HepG2 (cell line): ENCODE data around the gene CRAT. TPM values are rescaled to one million over a fixed set of nuclear protein-coding genes. Genes with fewer than 3 reads are reported as not detected.

Source experiments
- AKAP8 ChIP-seq: sonication (generic); formaldehyde crosslinking; IDR thresholded peaks from 2 replicates; pipeline ENCODE4 v1.5.1; 2020; ENCODE audit warnings: mild to moderate bottlenecking, missing genetic modification reagents
- BCLAF1 ChIP-seq: fragments of 450-650 bp; IDR thresholded peaks from 2 replicates; pipeline ENCODE4 v1.6.1; 2017; ENCODE audit warnings: mild to moderate bottlenecking
- GLMP ChIP-seq: sonication (generic); formaldehyde crosslinking; IDR thresholded peaks from 2 replicates; pipeline ENCODE4 v1.9.0; 2021; ENCODE audit warnings: missing genetic modification reagents, mild to moderate bottlenecking, borderline replicate concordance
- HES4 ChIP-seq: sonication (generic); formaldehyde crosslinking; IDR thresholded peaks from 2 replicates; pipeline ENCODE4 v1.9.0; 2021; ENCODE audit warnings: mild to moderate bottlenecking, missing genetic modification reagents, borderline replicate concordance
- KAT2B ChIP-seq: fragments of 150-350 bp; IDR thresholded peaks from 2 replicates; pipeline ENCODE4 v1.6.1; 2014; ENCODE audit warnings: low read depth, low read length, borderline replicate concordance
- MEIS1 ChIP-seq: sonication (generic); formaldehyde crosslinking; IDR thresholded peaks from 2 replicates; pipeline ENCODE4 v1.9.0; 2021; ENCODE audit warnings: mild to moderate bottlenecking, missing genetic modification reagents, moderate library complexity, borderline replicate concordance
- MXD4 ChIP-seq: IDR thresholded peaks from 2 replicates; pipeline ENCODE4 v1.6.1; 2016; ENCODE audit warnings: mild to moderate bottlenecking, missing biosample characterization, missing genetic modification reagents
- NCOA1 ChIP-seq: sonication (generic); formaldehyde crosslinking; IDR thresholded peaks from 2 replicates; pipeline ENCODE4 v1.9.0; 2021; ENCODE audit warnings: missing genetic modification reagents
- REXO4 ChIP-seq: sonication (generic); formaldehyde crosslinking; IDR thresholded peaks from 2 replicates; pipeline ENCODE4 v1.8.0; 2022; ENCODE audit warnings: missing genetic modification reagents, mild to moderate bottlenecking, borderline replicate concordance
- SIN3A ChIP-seq: IDR thresholded peaks from 2 replicates; pipeline ENCODE4 v1.6.1; 2011; ENCODE audit warnings: low read depth, mild to moderate bottlenecking, control low read depth, low read length, borderline replicate concordance
- SIX4 ChIP-seq: sonication (generic); formaldehyde crosslinking; IDR thresholded peaks from 2 replicates; pipeline ENCODE4 v1.4.0; 2020; ENCODE audit warnings: missing genetic modification reagents
- ZMAT3 ChIP-seq: sonication (generic); formaldehyde crosslinking; conservative IDR thresholded peaks from 2 replicates; pipeline ENCODE4 v1.7.0; 2021; ENCODE audit warnings: missing genetic modification reagents
- ZNF263 ChIP-seq: sonication (generic); formaldehyde crosslinking; IDR thresholded peaks from 2 replicates; pipeline ENCODE4 v1.4.0; 2020; ENCODE audit warnings: missing genetic modification reagents
- ZNF30 ChIP-seq: sonication (generic); formaldehyde crosslinking; IDR thresholded peaks from 2 replicates; pipeline ENCODE4 v1.5.0; 2020; ENCODE audit warnings: mild to moderate bottlenecking, missing genetic modification reagents
- ZNF331 ChIP-seq: sonication (generic); formaldehyde crosslinking; IDR thresholded peaks from 2 replicates; pipeline ENCODE4 v1.4.0; 2020; ENCODE audit warnings: missing genetic modification reagents
- ZNF335 ChIP-seq: sonication (generic); formaldehyde crosslinking; IDR thresholded peaks from 2 replicates; pipeline ENCODE4 v1.4.0; 2020; ENCODE audit warnings: missing genetic modification reagents
- ZNF530 ChIP-seq: sonication (generic); formaldehyde crosslinking; IDR thresholded peaks from 2 replicates; pipeline ENCODE4 v1.5.0; 2020; ENCODE audit warnings: low read depth, mild to moderate bottlenecking, missing genetic modification reagents
- ZNF547 ChIP-seq: sonication (generic); formaldehyde crosslinking; IDR thresholded peaks from 2 replicates; pipeline ENCODE4 v1.5.1; 2020; ENCODE audit warnings: mild to moderate bottlenecking, missing genetic modification reagents
- ZNF768 ChIP-seq: sonication (generic); formaldehyde crosslinking; IDR thresholded peaks from 2 replicates; pipeline ENCODE4 v1.4.0; 2020; ENCODE audit warnings: missing genetic modification reagents
- ZSCAN30 ChIP-seq: sonication (generic); formaldehyde crosslinking; IDR thresholded peaks from 2 replicates; pipeline ENCODE4 v1.5.0; 2020; ENCODE audit warnings: mild to moderate bottlenecking, missing genetic modification reagents
- polyA plus RNA-seq, 8 experiments: library from polyadenylated mRNA; depleted of rRNA in 3 of 8; stranded (reverse) in 7 of 8; unstranded in 1 of 8; fragments of >200 nt; fragmentation: Illumina TruSeq in 4 of 8; extraction: Trizol in 4 of 8; gene quantifications; 2 replicates each; pipeline versions ENCODE4 v1.2.1 to v1.2.3, GENCODE V29; 2011 to 2016; ENCODE audit warnings: low read depth in 4 of 8, missing spikeins in 1 of 8, mixed read lengths in 1 of 8; ENCODE audit not compliant: insufficient read depth in 1 of 8
- total RNA-seq, 5 experiments: library from RNA; depleted of rRNA; stranded (reverse); fragments of >200 nt; fragmentation: Illumina TruSeq; extraction: Trizol; gene quantifications; 2 replicates each; pipeline ENCODE4 v1.2.3, GENCODE V29; 2016; ENCODE audit warnings: low read depth in 1 of 5
- TF ChIP-seq, protein P1 (sequence below): sonication (generic); formaldehyde crosslinking; IDR thresholded peaks from 2 replicates; pipeline ENCODE4 v1.4.0; 2020; ENCODE audit warnings: missing genetic modification reagents
- TF ChIP-seq, protein P2 (sequence below): sonication (generic); formaldehyde crosslinking; IDR thresholded peaks from 2 replicates; pipeline ENCODE4 v1.5.0; 2020; ENCODE audit warnings: mild to moderate bottlenecking, missing genetic modification reagents

CRAT gene
- total and polyA plus RNA-seq, 2 of the 13 experiments (the other 11 are each of a cell fraction or from before 2014, with no cell fraction given), result 26.1 to 26.6 TPM

DNA sequence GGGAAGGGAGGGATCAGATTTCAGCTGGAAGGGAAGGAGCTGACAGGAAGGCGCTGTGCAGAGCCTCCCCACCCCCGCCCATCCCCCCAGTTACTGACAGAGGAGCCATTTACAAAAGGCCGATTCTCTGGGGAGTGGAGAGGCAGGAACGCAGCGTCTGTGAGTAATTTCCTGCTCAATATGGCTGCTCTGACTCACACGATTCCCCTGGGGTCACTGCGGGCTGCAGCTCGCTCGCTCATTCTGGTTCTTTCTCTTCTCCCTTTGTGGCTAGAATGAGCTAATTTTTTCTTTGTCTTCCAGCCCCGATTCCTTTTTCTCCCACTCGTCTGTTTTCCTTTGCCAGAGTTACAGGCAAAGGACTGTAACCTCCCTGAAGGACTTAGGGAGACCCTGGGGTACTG lies 29.4 kb upstream of the CRAT start (continued):
- no peak for TF ChIP-seq BCLAF1
- no peak for TF ChIP-seq ZNF547 (CRISPR knock-in tag)
- TF ChIP-seq ZSCAN30 (CRISPR knock-in tag), result no peak
- no peak for TF ChIP-seq HES4 (CRISPR knock-in tag)
- peak; percentile 52; the same call in 1 of the 2 replicates for TF ChIP-seq SIN3A
- TF ChIP-seq REXO4 (CRISPR knock-in tag), result no peak
- TF ChIP-seq SIX4 (CRISPR knock-in tag), result peak; percentile 99
- TF ChIP-seq MXD4 (CRISPR knock-in tag), result no peak
- TF ChIP-seq ZMAT3 (CRISPR knock-in tag), result 0 out of 2 replicates have a peak, but pooled peaks have one; percentile 24
- no peak for TF ChIP-seq ZNF530 (CRISPR knock-in tag)
- no peak for TF ChIP-seq ZNF263 (CRISPR knock-in tag)
- TF ChIP-seq, protein P1, sequence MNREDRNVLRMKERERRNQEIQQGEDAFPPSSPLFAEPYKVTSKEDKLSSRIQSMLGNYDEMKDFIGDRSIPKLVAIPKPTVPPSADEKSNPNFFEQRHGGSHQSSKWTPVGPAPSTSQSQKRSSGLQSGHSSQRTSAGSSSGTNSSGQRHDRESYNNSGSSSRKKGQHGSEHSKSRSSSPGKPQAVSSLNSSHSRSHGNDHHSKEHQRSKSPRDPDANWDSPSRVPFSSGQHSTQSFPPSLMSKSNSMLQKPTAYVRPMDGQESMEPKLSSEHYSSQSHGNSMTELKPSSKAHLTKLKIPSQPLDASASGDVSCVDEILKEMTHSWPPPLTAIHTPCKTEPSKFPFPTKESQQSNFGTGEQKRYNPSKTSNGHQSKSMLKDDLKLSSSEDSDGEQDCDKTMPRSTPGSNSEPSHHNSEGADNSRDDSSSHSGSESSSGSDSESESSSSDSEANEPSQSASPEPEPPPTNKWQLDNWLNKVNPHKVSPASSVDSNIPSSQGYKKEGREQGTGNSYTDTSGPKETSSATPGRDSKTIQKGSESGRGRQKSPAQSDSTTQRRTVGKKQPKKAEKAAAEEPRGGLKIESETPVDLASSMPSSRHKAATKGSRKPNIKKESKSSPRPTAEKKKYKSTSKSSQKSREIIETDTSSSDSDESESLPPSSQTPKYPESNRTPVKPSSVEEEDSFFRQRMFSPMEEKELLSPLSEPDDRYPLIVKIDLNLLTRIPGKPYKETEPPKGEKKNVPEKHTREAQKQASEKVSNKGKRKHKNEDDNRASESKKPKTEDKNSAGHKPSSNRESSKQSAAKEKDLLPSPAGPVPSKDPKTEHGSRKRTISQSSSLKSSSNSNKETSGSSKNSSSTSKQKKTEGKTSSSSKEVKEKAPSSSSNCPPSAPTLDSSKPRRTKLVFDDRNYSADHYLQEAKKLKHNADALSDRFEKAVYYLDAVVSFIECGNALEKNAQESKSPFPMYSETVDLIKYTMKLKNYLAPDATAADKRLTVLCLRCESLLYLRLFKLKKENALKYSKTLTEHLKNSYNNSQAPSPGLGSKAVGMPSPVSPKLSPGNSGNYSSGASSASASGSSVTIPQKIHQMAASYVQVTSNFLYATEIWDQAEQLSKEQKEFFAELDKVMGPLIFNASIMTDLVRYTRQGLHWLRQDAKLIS, result no peak
- no peak for TF ChIP-seq KAT2B
- no peak; the same call in 1 of the 2 replicates for TF ChIP-seq ZNF335 (CRISPR knock-in tag)
- peak; percentile 93 for TF ChIP-seq ZNF331
- no peak for TF ChIP-seq AKAP8 (CRISPR knock-in tag)
- TF ChIP-seq NCOA1 (CRISPR knock-in tag), result no peak
- no peak for TF ChIP-seq GLMP (CRISPR knock-in tag)
- TF ChIP-seq ZNF768 (CRISPR knock-in tag), result no peak
- TF ChIP-seq MEIS1 (CRISPR knock-in tag), result no peak
- TF ChIP-seq, protein P2, sequence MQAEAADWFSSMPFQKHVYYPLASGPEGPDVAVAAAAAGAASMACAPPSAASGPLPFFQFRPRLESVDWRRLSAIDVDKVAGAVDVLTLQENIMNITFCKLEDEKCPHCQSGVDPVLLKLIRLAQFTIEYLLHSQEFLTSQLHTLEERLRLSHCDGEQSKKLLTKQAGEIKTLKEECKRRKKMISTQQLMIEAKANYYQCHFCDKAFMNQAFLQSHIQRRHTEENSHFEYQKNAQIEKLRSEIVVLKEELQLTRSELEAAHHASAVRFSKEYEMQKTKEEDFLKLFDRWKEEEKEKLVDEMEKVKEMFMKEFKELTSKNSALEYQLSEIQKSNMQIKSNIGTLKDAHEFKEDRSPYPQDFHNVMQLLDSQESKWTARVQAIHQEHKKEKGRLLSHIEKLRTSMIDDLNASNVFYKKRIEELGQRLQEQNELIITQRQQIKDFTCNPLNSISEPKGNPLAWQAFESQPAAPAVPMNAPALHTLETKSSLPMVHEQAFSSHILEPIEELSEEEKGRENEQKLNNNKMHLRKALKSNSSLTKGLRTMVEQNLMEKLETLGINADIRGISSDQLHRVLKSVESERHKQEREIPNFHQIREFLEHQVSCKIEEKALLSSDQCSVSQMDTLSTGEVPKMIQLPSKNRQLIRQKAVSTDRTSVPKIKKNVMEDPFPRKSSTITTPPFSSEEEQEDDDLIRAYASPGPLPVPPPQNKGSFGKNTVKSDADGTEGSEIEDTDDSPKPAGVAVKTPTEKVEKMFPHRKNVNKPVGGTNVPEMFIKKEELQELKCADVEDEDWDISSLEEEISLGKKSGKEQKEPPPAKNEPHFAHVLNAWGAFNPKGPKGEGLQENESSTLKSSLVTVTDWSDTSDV (CRISPR knock-in tag), result no peak
- no peak for TF ChIP-seq ZNF30 (CRISPR knock-in tag)
